ENCODE results near the gene COX6B2.

GRCh38 chr19:55358493-55358892 is 4.0 kb upstream of the COX6B2 start:
- TF ChIP-seq CTCF (conservative IDR thresholded peaks at IDR 0.05; ENCODE audit: low read length) (no peak), EZH2phosphoT487 (IDR thresholded peaks at IDR 0.05; ENCODE audit: borderline replicate concordance, low read depth, low read length) (no peak)

Data from OCI-LY7 (cell line).